HL-60 (cell line): ENCODE results near the gene PRPF6.

Experiments
- DNase-seq, 2 experiments: peaks; one replicate each; pipeline ENCODE4 v3.0.0-alpha.2; 2010 to 2020; ENCODE audit warnings: low read depth in 1 of 2, low spot score in 1 of 2
- H3K27ac ChIP-seq: fragments of 250-450 bp; sonication (Bioruptor Pico); replicated peaks from 2 replicates; pipeline ENCODE4 v1.5.1; 2020; ENCODE audit warnings: mild to moderate bottlenecking, moderate library complexity
- H3K27me3 ChIP-seq: fragments of 250-450 bp; sonication (Bioruptor Pico); 2 replicates; pipeline ENCODE4 v1.5.1; 2021; ENCODE audit warnings: mild to moderate bottlenecking, moderate library complexity; ENCODE audit not compliant: insufficient read depth, poor library complexity, severe bottlenecking
- H3K4me3 ChIP-seq: replicated peaks from 2 replicates; pipeline ENCODE4 v1.5.1; 2011; ENCODE audit warnings: mild to moderate bottlenecking, control low read depth, low read length; ENCODE audit not compliant: insufficient read depth
- CTCF ChIP-seq: IDR thresholded peaks from one replicate; pipeline ENCODE4 v1.5.1; 2011; ENCODE audit warnings: low read length, control low read depth, inconsistent platforms; ENCODE audit not compliant: insufficient read depth
- GABPA ChIP-seq: IDR thresholded peaks from 2 replicates; pipeline ENCODE4 v1.6.1; 2012; ENCODE audit warnings: low read depth
- POLR2AphosphoS5 ChIP-seq: IDR thresholded peaks from 2 replicates; pipeline ENCODE4 v1.6.1; 2012; ENCODE audit warnings: low read depth
- REST ChIP-seq: IDR thresholded peaks from 2 replicates; pipeline ENCODE4 v1.6.1; 2012; ENCODE audit warnings: low read depth; ENCODE audit not compliant: insufficient replicate concordance
- SPI1 ChIP-seq: IDR thresholded peaks from 2 replicates; pipeline ENCODE4 v1.6.1; 2012; ENCODE audit warnings: low read depth, mild to moderate bottlenecking, borderline replicate concordance

The PRPF6 gene

GRCh38 chr20:64033981-64034493 lies 53.1 kb downstream of the PRPF6 start:
- no peak for TF ChIP-seq SPI1
- no peak for TF ChIP-seq CTCF
- no peak for TF ChIP-seq POLR2AphosphoS5
- TF ChIP-seq GABPA, result no peak
- no peak for TF ChIP-seq REST
- Histone ChIP-seq H3K27me3 (peaks cover 6% of the 10 kb centered on the region), H3K27ac (no peak overlapping the region), H3K4me3 (no peak overlapping the region)
- DNase-seq, result no peak

GRCh38 chr20:64035066-64035932 lies 54.4 kb downstream of the PRPF6 start:
- DNase-seq, result no peak
- no peak for TF ChIP-seq REST
- no peak for TF ChIP-seq CTCF
- TF ChIP-seq GABPA, result no peak
- no peak for TF ChIP-seq SPI1
- TF ChIP-seq POLR2AphosphoS5, result no peak
- Histone ChIP-seq H3K4me3 (no peak overlapping the region), H3K27me3 (peaks cover 6% of the 10 kb centered on the region), H3K27ac (no peak overlapping the region)

- Histone ChIP-seq H3K27ac (no peak within 1 kb of the TSS), H3K4me3 (no peak within 1 kb of the TSS), H3K27me3 (peaks cover 6% of the 10 kb centered on the region)
- DNase-seq, result no peak
- no peak for TF ChIP-seq GABPA
- no peak for TF ChIP-seq CTCF
- no peak for TF ChIP-seq SPI1
- TF ChIP-seq REST, result no peak
- no peak for TF ChIP-seq POLR2AphosphoS5
Observed at GRCh38 chr20:64035933-64036345, 55.0 kb downstream of the PRPF6 start, which contains the start of gene C20orf204. Gene C20orf204, plus strand, starts transcription at chr20:64036182. Its CDS starts 142 bp downstream, at chr20:64036324.
